ENCODE data around the gene RAI14.
A peak's percentile ranks its signal among the peaks of the same experiment; 100 is the strongest.
"Not testable (repeated sequence)": the region's sequence is repeated elsewhere in the genome, so short reads cannot be mapped to it uniquely, and the experiment has no call there.

RAI14 gene

DNA sequence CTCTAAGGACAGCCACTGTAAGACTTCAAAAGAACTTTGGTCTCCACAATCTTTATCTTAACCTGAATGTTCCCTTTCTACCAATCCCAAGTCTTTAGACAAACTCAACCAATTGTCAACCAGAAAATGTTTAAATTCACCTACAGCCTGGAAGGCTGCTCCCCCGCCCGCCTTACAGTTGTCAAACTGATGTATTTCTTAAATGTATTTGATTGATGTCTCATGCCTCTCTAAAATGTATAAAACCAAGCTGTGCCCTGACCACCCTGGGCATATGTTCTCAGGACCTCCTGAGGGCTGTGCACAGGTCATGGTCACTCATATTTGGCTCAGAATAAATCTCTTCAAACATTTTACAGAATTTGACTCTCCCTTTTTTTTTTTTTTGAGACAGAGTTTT lies 45.3 kb downstream of the RAI14 start:
- not testable (repeated sequence) for DNase-seq

DNA sequence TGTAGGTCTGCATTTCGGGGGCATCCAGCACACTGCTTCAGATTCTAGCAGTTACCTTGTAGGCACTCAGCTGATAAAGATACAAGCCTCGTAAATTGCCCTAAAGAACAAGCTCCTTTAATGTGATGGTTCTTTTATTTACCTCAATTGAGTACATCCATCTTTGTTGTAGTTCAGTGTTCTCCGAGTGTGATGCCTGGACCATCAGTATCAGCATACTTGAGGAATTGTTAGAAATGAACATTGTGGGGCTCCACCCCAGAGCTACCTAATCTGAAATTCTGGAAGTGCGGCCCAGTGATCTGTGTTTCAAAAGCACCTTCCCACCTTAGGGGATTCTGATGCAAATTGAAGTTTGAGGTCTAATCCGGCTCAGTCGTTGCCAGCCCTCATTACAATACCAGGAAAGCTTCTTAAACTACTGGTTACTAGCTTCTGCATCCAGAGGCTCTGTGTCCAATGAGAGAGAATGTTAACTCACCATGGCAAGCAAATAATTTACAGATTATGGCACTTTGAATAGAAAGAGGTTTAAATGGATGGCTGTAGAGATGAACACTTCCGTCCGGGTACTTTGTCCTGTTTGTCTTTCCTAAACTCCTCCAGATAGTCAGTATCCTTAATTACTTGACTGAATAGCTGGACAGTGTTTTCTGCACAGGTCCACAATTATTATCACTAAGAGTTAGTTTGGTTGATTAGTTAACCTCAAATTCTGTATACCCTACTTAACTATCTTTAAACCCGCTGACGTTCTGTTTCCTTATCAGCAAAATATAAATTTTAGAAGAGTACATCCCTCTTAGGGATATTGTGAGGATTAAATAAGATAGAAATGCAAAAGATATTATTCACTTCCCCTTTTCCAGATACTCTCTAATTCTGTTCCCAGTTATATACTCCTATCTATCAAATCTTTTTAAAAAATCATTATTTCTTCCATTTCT lies 47.9 kb downstream of the RAI14 start:
- DNase-seq: no peak

DNA sequence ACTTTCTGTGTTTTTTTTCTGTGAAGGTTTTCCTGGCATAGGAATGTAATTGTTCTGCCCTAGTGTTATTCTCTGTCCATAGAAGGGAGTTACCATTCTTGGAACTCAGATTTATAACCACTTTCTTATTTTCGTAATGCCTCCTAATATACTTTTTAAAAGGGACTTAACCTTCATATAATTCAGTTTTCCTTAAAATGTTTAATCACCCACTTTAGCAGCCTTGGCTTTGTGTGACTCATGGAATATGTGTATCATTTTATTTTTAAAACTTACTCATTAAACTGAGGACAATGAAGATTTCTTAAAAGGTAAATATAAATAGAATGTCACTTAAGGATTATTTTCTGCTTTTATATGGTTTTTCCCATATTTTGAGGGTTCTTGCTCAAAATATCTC lies 50.0 kb downstream of the RAI14 start:
- DNase-seq: no peak

- no peak for DNase-seq
Measured at GRCh38 chr5:34707451-34708107, 51.5 kb downstream of the RAI14 start.

GRCh38 chr5:34708777-34709176 lies 52.6 kb downstream of the RAI14 start:
- no peak for DNase-seq

DNA sequence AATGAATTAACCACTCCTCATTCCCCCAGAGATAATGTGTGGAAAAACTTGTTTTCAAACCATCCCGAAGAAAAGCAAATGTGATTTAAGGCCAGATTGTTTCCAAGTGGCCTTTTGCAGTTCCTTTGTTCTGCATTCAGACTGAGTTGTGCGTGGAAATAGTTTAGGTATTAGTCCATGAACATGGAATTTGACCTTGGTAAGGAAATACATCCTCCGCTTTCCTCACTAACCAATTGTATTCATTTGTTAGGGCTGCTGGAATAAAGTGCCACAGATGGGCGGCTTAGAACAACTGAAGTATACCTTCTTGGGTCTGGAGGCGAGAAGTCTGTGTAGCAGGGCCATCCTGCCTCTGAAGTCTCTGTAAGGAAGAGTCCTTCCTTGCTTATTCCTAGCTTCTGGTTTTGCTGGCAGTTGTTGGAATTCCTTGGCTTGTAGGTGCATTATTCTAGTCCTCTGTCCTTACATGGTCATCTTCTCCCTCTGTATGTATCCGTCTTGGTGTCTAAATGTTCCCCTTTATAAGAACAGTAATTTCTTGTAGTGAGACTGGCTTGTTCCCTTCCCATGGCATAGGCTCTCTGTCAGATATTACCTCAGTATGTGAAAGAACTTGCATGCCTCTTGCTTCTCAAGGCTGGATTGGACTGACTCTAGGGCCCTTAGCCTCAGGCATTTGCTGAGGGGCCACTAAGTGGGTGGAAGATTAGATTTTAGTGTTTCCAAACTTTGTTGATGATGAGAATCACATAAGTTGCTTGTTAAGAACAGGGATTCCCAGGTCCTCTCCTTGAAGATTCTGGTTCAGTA lies 53.9 kb downstream of the RAI14 start:
- DNase-seq: no peak

- no peak for DNase-seq
Measured at GRCh38 chr5:34712565-34712964, 56.4 kb downstream of the RAI14 start.

DNA sequence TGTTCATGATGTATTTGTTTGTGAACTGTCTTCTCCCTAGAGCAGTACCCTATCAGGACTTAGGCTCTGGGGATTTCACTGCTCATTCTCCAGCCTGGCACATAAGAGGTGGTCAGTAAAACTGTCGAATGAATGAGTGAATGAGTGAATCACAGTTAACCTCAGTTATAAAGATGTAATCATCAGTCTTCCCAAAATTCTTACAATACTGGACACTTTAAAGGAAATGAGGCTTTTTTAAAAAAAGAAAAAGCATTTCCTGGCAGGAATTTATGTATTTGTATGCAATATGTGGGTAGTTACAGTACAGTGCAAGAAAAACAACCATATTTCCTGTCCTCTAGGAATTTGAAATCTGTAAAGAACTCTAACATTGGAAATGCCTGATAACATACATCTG lies 59.6 kb downstream of the RAI14 start:
- no peak for DNase-seq

DNA sequence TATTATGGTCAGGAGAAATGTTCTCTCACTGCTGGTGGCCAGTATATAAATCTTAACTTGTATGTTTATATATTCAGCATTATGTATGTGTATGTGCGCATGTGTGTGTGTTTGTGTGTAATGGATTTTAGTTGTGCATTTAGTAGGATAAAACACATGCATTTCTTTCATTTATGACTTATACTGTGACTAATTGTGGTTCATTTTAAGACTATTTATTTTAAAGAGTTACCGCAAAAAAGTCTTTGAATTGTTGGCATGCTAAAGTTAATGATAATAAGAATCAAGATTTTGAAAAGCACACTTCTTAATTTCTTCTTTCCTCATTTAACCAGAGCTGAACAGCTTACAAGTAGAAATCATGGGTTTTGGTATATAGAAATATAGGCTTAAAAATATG lies 60.9 kb downstream of the RAI14 start:
- no peak for DNase-seq

DNA sequence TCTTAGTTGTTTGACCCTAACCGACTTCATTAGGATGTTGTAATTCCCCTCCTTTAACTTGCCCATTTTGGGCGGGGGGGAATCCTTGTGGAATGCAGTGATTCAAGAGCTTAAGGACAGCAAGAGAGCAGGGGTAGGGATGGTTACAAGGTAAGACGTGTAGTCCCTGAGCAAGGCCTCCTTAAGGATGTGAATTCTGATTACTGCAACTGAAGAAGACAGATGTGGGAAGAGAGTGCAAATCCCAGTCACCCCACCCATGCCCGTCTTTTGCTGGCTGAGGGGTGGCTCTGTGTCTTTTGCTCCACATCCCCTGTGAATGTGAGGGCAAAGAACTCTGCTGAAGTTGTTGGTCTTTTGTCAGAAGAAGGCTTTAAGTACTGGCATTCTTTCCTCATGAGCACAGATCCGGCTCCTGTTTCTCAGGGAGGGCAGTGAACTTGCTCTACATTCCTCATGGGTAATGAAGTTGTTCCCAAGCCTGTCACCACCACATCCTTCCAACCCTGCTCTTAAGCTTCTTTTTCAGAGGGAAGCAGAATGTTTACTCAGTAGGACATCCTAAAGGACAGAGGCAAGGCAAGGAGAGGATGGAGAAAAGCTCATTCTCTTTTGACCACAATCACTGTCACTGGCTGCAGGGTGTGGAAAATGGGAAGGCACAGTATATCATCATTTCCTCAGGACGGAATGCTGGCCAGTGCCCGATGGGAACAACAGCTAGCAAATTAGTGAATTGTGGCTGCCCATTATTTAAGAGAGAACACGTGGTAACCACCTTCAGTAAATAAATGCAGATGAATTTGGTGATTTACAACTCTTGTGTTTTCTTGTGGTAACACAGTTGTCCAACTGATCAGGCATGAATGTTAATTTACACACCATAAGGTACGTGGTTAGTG lies 61.5 kb downstream of the RAI14 start:
- no peak for DNase-seq

DNA sequence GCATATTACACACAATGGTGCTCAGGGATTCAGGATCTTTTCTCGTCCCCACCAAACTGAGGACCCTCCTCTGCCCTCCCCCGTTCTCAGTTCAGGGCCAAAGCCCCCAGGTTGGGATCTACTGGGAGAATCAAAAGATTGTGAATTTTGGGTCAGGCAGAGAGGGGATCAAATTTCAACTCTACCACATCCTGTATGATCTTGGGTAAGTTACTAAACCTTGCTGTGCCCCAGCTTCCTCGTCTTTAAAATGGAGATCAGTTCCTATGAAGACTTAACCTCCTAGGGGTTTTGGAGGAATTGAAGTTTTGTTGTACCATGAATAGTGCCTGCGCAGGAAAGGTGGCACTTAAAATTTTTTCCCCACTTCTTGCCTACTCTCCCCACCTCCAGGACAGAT lies 62.4 kb downstream of the RAI14 start:
- DNase-seq: no peak

GRCh38 chr5:34719029-34719428 lies 62.9 kb downstream of the RAI14 start:
- no peak for DNase-seq

DNA sequence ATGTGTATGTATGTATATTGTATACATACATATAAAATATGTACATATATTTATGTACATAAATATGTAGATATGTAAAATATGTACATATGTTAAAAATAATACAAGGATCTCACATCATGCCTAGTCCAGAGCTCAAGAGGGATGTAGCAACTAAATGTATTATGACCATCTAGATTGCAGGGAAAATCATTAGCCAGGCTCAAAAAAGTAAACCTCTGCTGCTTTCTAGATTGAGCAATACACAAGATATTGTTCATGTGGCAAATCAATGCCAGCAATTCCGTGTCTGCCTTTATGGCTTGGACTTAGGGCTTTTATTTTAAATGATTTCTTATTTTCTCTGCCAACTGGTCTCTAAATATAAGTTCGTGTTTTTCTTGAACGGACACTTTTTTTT lies 65.2 kb downstream of the RAI14 start:
- DNase-seq: no peak

DNA sequence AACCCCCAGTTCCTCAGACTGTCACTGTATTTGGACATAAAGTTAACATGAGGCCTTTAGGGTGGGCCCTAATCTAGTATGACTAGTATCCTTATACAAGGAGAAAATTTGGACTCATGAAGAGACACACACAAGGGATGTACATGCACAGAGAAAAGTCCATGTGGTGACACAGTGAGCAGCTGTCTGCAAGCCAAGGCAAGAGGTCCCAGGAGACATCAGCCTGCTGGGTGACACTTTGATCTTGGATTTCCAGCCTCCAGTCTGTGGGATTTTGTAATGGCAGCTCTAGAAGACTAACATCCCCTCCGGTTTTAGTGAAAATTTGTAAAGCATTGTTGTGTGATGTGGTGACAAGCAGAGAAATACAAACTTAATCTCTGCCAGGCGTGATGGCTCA lies 66.1 kb downstream of the RAI14 start:
- DNase-seq: no peak

GRCh38 chr5:34724741-34725140 lies 68.6 kb downstream of the RAI14 start:
- DNase-seq: no peak

GRCh38 chr5:34727166-34727749 lies 71.1 kb downstream of the RAI14 start:
- DNase-seq: not testable (repeated sequence)

DNA sequence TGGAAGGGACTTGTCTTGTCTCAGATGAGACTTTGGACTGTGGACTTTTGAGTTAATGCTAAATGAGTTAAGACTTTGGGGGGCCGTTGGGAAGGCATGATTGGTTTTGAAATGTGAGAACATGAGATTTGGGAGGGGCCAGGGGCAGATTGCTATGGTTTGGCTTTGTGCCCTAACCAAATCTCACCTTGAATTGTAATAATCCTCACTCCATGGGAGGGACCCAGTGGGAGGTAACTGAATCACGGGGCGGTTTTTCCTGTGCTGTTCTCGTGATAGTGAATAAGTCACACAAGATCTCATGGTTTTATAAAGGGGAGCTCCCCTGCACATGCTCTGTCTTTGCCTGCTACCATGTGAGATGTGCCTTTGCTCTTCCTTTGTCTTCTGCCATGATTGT lies 72.1 kb downstream of the RAI14 start:
- no peak for DNase-seq

DNA sequence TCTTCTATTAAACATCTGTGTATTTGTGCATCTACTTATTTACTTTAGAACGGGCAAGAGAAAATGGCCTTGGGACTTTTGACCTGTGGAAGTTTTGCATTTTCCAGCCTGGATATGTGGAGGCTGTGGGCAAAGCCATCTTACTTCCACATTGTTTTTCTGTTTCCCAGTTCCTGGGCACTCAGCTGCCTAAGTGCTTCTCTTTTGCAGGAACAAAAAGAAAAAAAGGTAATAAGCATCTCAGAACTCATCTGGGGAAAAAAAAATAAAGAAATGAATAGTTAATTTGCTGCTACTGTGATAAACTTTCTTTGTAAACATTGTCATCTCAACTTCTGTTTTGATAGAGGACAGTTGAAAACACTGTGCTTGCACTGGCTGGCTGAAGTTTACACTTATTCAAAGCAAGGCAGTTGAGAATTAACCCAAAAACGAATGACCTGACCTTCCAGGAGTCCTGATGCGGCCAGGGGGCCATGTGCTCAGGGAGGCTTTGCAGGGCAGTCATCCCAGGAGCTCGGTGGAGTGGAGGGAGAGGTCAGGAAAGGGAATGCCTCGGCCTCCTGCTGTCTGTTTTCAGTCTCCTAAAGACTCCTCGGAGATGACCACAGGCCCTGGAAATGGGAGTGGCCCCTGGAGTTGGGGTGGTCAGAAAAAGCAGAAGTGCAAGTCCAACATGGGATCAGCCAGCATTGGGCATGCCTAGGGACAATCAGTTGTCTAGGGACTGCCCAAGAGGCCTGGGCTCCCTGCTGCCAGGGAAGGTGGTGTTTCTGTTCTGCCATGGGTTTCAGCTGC lies 75.5 kb downstream of the RAI14 start:
- no peak for DNase-seq

- DNase-seq: no peak
Measured at GRCh38 chr5:34734326-34734725, 78.2 kb downstream of the RAI14 start.

DNA sequence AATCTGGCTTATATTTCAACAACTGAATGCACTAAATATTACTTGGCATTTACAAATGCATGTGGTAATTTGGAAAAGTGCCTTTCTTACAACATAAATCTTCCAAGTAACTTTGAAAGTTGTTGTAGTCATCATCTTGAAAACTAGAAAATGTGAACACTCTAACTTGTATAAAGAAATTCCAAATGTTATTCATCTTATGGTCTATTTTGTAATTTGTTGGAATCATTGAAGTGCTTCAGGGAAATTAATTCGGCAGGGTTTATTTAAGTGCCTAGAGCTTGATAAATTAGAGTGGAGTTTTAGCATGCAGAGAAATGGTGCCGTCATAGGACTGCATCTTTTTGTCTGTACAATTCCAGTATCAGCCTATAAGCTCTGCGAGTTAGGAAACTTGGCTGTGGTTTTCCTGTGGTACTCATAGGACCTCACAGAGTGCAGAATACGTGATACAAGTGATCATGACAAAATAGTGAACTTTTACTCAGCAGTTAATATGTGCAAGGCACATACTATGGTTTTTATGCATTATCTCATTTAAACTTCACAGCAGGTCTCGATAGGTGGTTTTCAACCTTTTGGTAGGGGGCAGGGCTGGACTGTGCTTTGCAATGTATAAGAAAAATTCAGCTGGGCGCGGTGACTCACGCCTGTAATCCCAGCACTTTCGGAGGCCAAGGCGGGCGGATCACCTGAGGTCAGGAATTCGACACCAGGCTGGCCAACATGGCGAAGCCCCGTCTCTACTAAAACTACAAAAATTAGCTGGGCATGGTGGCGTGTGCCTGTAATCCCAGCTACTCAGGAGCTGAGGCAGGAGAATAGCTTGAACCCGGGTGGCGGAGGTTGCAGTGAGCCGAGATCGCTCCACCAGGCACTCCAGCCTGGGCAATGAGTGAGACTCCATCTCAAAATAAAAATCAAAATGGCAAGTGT lies 79.6 kb downstream of the RAI14 start:
- DNase-seq: peak in 1 of 3 donors; percentile 5
